Activated T-cell treated with anti-CD3 and anti-CD28 coated beads, Interleukin-2, amount 50 U/mL, for 72 hours (primary cell): Measurements from ENCODE around the gene PIP4K2B. TPM values are rescaled to one million over a fixed set of nuclear protein-coding genes. Genes with fewer than 3 reads are reported as not detected.
A peak's percentile ranks its signal among the peaks of the same experiment; 100 is the strongest.

Experiments
- ATAC-seq, 2 donors: fragments of 150-1000 bp; cut with Tn5 transposase; replicated peaks in 1 of 2; 2 replicates each; pipeline ENCODE4 v1.10.0; 2021; ENCODE audit warnings: moderate library complexity in 2 of 2, mild to moderate bottlenecking in 1 of 2
- DNase-seq, 2 donors: peaks; one replicate each; pipeline ENCODE4 v3.0.0; 2021 to 2022; ENCODE audit warnings: mixed read lengths in 1 of 2
- H3K27ac Mint-ChIP-seq: one replicate; pipeline ENCODE4 v1.8.0; 2022; ENCODE audit warnings: mild to moderate bottlenecking, moderate library complexity, mixed read lengths
- H3K27me3 Mint-ChIP-seq: one replicate; pipeline ENCODE4 v1.8.0; 2022; ENCODE audit warnings: low read depth, mixed read lengths
- H3K36me3 Mint-ChIP-seq, 2 donors: one replicate each; pipeline ENCODE4 v1.8.0; 2022; ENCODE audit warnings: mixed read lengths in 2 of 2, mild to moderate bottlenecking in 1 of 2; ENCODE audit not compliant: insufficient read depth in 2 of 2
- H3K4me1 Mint-ChIP-seq: one replicate; pipeline ENCODE4 v1.8.0; 2022; ENCODE audit warnings: low read depth, mixed read lengths
- H3K4me3 Mint-ChIP-seq, 2 donors: one replicate each; pipeline ENCODE4 v1.8.0; 2022; ENCODE audit warnings: mild to moderate bottlenecking in 2 of 2, mixed read lengths in 2 of 2, moderate library complexity in 2 of 2
- H3K9me3 Mint-ChIP-seq, 2 donors: one replicate each; pipeline ENCODE4 v1.8.0; 2022; ENCODE audit warnings: mixed read lengths in 2 of 2
- total RNA-seq, 2 donors: library from RNA; stranded (reverse); gene quantifications; one replicate each; pipeline ENCODE4 v1.2.3, GENCODE V29; 2022

PIP4K2B gene
- 10 to 100 TPM; 32.7 to 34.3 TPM for total RNA-seq

DNA sequence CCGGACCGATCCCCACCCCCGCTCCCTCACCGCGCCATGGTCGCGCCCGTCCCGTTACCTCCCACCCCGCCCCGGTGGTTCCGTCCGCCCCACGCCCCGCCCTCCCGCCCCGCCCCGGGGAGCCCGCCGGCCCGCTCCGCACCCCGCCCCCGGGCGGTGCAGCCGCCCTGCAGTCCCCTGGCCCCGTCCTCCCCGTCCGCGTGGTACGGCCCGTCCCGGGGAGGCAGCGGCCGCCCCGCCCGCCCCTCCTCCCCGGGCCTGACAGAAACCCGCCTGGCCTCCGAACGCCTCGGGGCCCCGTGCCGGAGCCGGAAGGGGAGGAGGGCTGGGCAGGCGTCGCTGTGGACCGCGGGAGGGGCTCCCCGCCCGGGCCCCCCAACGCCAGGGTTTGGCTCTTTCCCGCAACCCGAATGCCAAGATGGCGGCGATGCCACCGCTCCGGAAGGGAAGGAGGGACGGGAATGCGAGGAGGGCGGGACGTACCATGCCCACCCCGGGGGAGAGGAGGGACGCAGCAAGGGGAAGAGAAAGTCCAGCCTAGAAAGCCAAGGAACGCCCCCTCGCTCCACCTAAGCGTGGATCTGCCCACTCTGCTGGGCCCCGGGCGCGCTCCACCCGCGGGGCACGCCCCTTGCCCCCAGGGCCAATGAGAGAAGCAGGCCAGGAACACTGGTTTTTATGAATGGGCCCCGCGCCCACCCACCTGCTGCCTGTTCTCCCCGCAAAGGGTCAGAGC lies at the start of gene PIP4K2B:
PIP4K2B (minus strand) TSS at position 56 of the 736 bp plus-strand sequence. CDS start 132 bp downstream, outside the sequence.
- Mint-ChIP-seq H3K4me1 (peaks cover 40% of the 10 kb centered on the region), H3K36me3 (peaks cover 4 to 33% of the 10 kb centered on the region in 2 donors), H3K9me3 (no peaks in the 10 kb centered on the region), H3K4me3 (peak within 1 kb of the TSS; percentile 91 to 99), H3K27ac (peak within 1 kb of the TSS; percentile 85), H3K27me3 (no peaks in the 10 kb centered on the region)
- ATAC-seq (peak; percentile 87 to 88), DNase-seq (peak; percentile 90 to 92)

DNA sequence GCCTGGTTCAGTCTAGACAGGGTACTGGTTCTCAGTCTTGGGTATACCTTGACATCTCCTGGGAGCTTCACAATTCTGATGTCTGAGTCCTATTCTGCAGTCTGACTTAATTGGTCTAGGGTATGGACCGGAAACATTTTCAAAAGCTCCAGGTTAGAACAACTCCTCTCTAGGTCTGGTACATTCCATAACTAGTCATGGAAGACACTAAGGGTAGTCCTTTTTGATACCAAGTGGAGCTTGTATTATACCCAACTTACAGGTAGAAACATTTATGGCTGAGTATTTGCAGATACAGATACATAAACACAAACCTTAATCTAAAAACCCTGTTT lies 49.2 kb upstream of the PIP4K2B start:
- DNase-seq, result no peak
- H3K9me3 Mint-ChIP-seq, result no peaks in the 10 kb centered on the region
- peaks cover 37% of the 10 kb centered on the region for H3K4me1 Mint-ChIP-seq
- peaks cover 28 to 48% of the 10 kb centered on the region in 2 donors for H3K36me3 Mint-ChIP-seq
- H3K27me3 Mint-ChIP-seq, result no peaks in the 10 kb centered on the region
- H3K27ac Mint-ChIP-seq, result no peak overlapping the region
- no peak for ATAC-seq
- H3K4me3 Mint-ChIP-seq, result no peak overlapping the region

DNA sequence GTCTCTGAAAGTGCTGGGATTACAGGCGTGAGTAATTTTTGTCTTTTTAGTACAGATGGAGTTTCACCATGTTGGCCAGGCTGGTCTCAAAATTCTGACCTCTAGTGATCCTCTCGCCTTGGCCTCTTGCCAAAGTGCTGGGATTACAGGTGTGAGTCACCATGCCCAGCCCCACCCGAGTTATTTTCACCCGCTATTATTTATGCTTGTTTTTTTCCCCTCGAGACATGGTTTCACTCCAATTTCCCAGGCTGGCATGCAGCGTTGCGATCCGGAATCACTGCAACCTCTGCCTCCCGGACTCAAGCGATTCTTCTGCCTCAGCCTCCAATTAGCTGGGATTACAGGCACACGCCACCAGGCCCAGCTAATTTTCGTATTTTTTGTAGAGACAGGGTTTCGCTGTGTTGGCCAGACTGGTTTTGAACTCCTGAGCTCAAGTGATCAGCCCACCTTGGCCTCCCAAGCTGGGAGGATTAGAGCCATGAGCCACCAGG lies 45.0 kb upstream of the PIP4K2B start:
- Mint-ChIP-seq H3K36me3 (peaks cover 4 to 12% of the 10 kb centered on the region in 2 donors), H3K27me3 (no peaks in the 10 kb centered on the region), H3K27ac (no peak overlapping the region), H3K9me3 (no peaks in the 10 kb centered on the region), H3K4me1 (peaks cover 6% of the 10 kb centered on the region), H3K4me3 (no peak overlapping the region)
- ATAC-seq (no peak), DNase-seq (no peak)

DNA sequence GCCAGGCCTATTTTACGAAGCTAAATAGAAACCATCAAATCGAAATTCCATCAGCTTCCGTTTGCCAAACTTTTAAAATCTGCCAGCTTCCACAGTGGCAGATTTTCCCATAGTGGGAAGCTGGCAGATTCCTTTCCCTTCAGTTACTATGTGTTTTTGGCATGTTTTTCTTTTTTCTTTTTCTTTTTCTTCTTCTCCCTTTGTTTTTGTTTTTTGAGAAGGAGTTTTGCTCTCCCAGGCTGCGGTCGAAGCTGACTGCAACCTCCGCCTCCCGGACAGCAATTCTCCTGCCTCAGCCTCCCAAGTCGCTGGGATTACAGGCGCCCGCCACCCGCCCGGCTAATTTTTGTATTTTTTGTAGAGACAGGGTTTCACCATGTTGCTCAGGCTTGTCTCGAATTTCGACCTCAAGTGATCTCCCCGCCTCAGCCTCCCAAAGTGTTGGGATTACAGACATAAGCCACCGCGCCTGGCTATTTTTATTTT lies 26.4 kb upstream of the PIP4K2B start:
- DNase-seq (no peak), ATAC-seq (no peak)
- H3K4me3 Mint-ChIP-seq, result peak overlapping the region; percentile 95 to 99
- peaks cover 32% of the 10 kb centered on the region for H3K4me1 Mint-ChIP-seq
- H3K36me3 Mint-ChIP-seq, result peaks cover 0 to 3% of the 10 kb centered on the region in 2 donors
- no peaks in the 10 kb centered on the region for H3K27me3 Mint-ChIP-seq
- H3K9me3 Mint-ChIP-seq, result no peaks in the 10 kb centered on the region
- peak overlapping the region; percentile 99 for H3K27ac Mint-ChIP-seq

DNA sequence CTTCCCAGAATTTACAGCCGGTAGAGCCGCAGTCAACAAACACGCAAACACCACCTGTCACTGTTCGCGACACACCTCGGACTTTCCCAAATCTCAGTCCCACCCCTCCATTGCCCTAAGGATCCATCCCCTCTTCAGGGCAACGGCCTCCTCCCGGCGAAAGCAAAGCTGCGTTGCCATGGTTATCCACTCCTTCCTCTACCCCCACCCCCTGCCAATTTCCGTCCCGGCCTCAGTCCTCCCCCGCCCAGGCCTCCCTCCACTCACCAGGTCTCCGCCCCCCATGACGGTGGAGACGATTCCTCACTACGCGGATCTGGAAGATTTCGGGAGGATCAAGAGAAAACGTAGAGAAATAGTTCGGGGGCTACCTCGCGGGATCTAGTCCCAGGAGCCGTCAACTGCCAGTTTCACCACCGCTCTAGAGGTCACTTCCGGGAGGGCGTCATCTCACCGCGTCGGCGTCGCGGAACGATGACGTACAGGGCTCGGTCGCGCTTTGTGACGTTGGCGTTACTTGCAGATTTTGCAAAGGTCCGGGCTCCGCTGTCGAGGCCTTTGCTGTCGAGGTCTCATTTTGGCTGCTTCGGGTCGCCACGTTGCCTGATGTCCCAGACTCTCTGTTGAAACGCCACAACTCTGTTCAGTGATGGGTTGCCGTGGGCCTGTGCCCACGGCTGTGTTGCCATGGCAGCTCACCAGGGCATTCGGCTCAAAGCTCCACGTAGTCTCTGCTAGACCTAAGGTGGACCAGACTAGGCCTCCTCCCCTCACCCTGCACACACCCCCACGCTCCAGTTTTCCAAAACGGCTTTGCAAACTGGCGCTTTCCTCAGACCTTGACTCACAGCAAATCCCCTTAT lies 25.8 kb upstream of the PIP4K2B start, which contains the start of gene CWC25:
CWC25 (minus strand) TSS at position 423 of the 863 bp plus-strand sequence; CDS start at position 285, 138 bp downstream.
- H3K4me1 Mint-ChIP-seq, result peaks cover 32% of the 10 kb centered on the region
- peak within 1 kb of the TSS; percentile 99 for H3K27ac Mint-ChIP-seq
- no peaks in the 10 kb centered on the region for H3K9me3 Mint-ChIP-seq
- H3K36me3 Mint-ChIP-seq, result peaks cover 0 to 4% of the 10 kb centered on the region in 2 donors
- ATAC-seq (peak; percentile 90 to 93), DNase-seq (peak; percentile 94 to 98)
- no peaks in the 10 kb centered on the region for H3K27me3 Mint-ChIP-seq
- peak within 1 kb of the TSS; percentile 95 to 99 for H3K4me3 Mint-ChIP-seq

DNA sequence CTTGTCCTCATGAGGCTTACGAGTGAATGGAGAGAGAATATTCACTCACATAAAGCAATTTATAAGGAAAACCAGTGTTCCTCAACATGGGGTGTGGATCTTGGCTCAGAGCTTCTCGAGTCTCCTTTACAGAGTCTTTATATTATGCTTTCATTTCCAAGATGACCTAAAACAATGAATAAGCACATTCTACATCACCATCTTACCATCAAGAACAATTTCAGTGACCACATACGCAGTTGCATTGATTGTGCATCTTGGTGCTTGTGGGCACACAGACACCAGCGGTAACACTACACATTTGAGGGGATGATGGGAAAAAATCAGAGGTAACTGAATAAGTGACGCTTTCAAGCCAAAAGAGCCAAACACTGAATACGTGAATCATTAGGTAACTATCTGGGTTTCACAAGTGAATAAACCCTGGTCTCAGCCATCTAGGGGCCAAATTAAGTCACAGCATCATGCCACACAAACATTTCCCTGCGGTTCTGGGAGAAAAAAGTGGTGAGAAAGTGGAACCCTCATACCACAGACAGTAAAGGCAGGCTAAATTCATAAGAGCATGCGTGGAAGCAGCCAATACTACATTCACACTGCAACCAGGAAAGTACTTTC lies 16.3 kb upstream of the PIP4K2B start:
- DNase-seq (peak; percentile 38 to 53), ATAC-seq (peak; percentile 84 to 88)
- no peak overlapping the region for H3K27ac Mint-ChIP-seq
- H3K4me1 Mint-ChIP-seq, result peaks cover 13% of the 10 kb centered on the region
- H3K4me3 Mint-ChIP-seq, result no peak overlapping the region
- no peaks in the 10 kb centered on the region for H3K27me3 Mint-ChIP-seq
- peaks cover 5 to 17% of the 10 kb centered on the region in 2 donors for H3K36me3 Mint-ChIP-seq
- H3K9me3 Mint-ChIP-seq, result no peaks in the 10 kb centered on the region

DNA sequence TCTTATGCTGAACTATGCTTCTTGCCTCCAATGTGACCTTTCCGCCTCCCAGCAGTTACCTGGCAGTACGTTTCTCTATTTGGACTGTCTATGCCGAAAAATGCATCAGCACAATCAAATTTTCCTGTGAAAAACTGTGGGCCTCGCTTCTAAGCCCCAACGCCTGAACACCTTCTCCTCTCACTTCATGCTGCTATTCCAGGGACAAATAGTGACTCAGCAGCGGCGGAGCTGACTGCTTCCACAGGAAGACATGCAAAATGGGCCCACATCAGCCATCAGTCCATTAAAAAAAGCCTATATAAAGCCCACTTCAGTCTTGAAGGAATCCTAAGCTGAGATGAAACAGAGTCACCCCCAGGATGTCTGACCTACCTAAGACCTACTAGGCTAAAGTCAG lies 10.5 kb upstream of the PIP4K2B start:
- H3K9me3 Mint-ChIP-seq, result no peaks in the 10 kb centered on the region
- H3K4me1 Mint-ChIP-seq, result no peaks in the 10 kb centered on the region
- no peak overlapping the region for H3K4me3 Mint-ChIP-seq
- H3K27ac Mint-ChIP-seq, result no peak overlapping the region
- ATAC-seq, result no peak
- H3K36me3 Mint-ChIP-seq, result peaks cover 9 to 33% of the 10 kb centered on the region in 2 donors
- no peak for DNase-seq
- H3K27me3 Mint-ChIP-seq, result no peaks in the 10 kb centered on the region

DNA sequence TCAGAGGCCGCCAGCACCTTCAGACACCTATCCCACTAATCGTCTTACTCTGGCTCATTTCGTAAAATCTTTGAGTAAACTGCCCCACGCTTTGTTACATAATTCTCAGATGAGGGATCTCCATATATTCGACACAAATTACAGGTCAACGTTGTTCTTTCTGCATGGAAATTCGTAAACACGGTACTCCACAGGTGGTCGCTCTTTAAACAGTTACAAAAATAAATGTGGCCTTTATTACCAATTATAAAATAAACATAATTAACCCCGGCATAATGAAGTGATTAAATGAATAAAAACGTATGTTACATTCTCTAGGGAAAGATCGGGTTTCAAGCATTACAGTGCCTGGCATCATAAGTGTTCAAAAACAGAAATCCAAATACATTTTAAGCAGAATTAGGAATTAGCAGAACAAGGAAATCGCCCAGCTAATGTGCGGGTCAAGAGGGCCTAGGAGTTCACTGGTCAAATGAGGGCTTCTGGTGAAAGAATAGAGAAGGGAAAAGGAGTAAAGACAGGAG lies 943 bp upstream of the PIP4K2B start:
- peaks cover 4 to 31% of the 10 kb centered on the region in 2 donors for H3K36me3 Mint-ChIP-seq
- H3K27me3 Mint-ChIP-seq, result no peaks in the 10 kb centered on the region
- H3K4me3 Mint-ChIP-seq, result peak overlapping the region; percentile 88 to 91
- H3K9me3 Mint-ChIP-seq, result no peaks in the 10 kb centered on the region
- peaks cover 38% of the 10 kb centered on the region for H3K4me1 Mint-ChIP-seq
- peak overlapping the region; percentile 85 for H3K27ac Mint-ChIP-seq
- DNase-seq, result no peak
- no peak for ATAC-seq

DNA sequence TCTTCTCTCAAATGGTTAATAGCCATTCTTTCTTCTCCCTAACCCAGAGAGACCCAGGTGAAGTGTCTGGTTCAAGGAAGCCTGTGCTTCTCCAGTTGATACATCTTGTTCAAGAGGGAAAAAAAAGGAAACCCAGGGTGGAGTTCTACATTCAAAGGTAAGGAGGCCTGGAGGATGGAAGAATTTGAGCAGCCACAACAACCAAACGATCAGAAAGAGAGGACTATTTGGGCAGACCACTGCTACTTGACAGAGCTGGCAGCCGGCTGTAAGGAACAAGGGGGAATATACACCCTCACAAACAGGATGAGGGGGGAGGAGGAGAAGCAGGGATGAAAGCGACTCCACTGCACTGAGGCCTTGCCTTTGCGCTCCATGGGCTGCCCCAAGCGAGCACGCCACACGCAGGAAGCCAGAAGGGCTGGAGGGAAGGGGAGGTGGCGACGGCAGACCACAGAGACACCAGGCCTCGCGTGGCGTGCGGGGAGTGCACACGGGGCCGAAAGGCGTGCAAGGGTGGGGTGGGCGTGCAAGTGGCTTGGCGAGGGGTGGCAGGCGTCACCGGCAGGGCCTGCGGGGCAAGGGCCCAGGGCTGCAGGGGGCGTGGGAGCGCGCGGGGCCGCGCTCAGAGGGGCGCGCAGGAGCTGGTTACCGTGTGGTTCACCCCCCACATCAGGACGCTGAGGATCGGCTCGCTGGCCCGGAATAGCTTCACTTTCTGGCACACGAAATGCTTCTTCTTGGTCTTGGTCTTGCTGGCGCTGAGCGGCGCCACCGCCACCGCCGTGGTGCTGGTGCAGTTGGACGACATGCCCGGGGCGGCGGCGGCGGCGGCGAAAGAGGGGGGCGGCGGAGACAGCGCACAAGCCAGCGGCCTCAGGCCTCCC lies 499 bp downstream of the PIP4K2B start:
- peak; percentile 41 to 42 for ATAC-seq
- Mint-ChIP-seq H3K36me3 (peaks cover 4 to 34% of the 10 kb centered on the region in 2 donors), H3K4me3 (peak overlapping the region; percentile 89 to 99)

DNA sequence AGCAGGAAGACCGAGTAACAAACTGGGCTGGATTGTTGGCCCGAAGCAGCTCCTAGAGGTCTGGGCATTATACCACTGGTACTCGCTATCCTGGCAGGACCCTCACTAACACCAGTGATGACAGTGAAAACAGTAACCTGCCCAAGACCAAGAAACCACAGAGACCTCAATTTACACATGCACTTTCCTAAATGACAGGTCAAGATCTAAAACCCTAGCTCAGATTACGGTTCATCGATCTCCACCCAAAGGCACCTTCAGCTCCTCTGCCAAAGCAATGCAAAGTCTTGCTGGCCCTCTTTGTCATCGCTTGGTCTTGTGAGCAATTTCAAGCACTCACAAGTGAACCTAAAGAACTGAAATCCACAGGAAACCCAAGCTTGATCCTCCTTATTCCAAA lies 1.5 kb downstream of the PIP4K2B start:
- no peaks in the 10 kb centered on the region for H3K9me3 Mint-ChIP-seq
- no peak for DNase-seq
- no peaks in the 10 kb centered on the region for H3K27me3 Mint-ChIP-seq
- H3K36me3 Mint-ChIP-seq, result peaks cover 4 to 28% of the 10 kb centered on the region in 2 donors
- peaks cover 46% of the 10 kb centered on the region for H3K4me1 Mint-ChIP-seq
- peak overlapping the region; percentile 74 for H3K27ac Mint-ChIP-seq
- no peak for ATAC-seq
- H3K4me3 Mint-ChIP-seq, result peak overlapping the region; percentile 89 to 99

More for the DNA sequence above, 499 bp downstream of the PIP4K2B start:
- peak; percentile 65 to 69 for DNase-seq
- Mint-ChIP-seq H3K9me3 (no peaks in the 10 kb centered on the region), H3K27ac (peak overlapping the region; percentile 74), H3K27me3 (no peaks in the 10 kb centered on the region), H3K4me1 (peaks cover 46% of the 10 kb centered on the region)

DNA sequence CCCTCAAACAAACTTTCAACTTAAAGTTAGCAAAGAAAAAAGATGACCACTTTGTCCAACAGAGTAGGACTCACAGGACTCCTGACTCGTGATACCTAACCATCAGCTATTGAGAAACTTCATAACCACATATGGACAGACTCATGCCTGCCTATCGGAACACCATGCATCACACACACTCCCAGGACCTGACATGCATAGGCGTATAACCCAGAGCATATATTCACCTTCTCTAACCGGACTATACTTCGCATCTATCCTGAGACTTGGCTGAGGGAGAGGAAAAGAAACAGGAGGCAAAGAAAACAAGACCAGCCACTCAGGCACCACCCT lies 2.2 kb downstream of the PIP4K2B start:
- ATAC-seq (no peak), DNase-seq (no peak)
- no peak overlapping the region for H3K27ac Mint-ChIP-seq
- H3K27me3 Mint-ChIP-seq, result no peaks in the 10 kb centered on the region
- H3K9me3 Mint-ChIP-seq, result no peaks in the 10 kb centered on the region
- H3K36me3 Mint-ChIP-seq, result peaks cover 4 to 28% of the 10 kb centered on the region in 2 donors
- H3K4me1 Mint-ChIP-seq, result peaks cover 46% of the 10 kb centered on the region
- H3K4me3 Mint-ChIP-seq, result peak overlapping the region; percentile 40 to 89
